Measurements from ENCODE around the gene PRPF39.

The PRPF39 gene

GRCh38 chr14:45057881-45058364 lies 26.0 kb upstream of the PRPF39 start:
- no peak for DNase-seq (ENCODE audit: low read depth)
- no peak for TF ChIP-seq POLR2A (IDR thresholded peaks at IDR 0.05; ENCODE audit: extremely low read depth, insufficient read length)
- TF ChIP-seq CTCF (IDR thresholded peaks at IDR 0.05; ENCODE audit: low read depth, low read length), result no peak
- TF ChIP-seq MYC (IDR thresholded peaks at IDR 0.05; ENCODE audit: low read depth, low read length), result no peak
- H3K4me3 ChIP-seq (ENCODE audit: low read depth, low read length), result no peak overlapping the region

GRCh38 chr14:45060551-45060950 lies 23.4 kb upstream of the PRPF39 start:
- no peak overlapping the region for H3K4me3 ChIP-seq (ENCODE audit: low read depth, low read length)
- TF ChIP-seq POLR2A (IDR thresholded peaks at IDR 0.05; ENCODE audit: extremely low read depth, insufficient read length) (no peak), MAX (IDR thresholded peaks at IDR 0.05; ENCODE audit: low read depth, low read length) (no peak), CTCF (IDR thresholded peaks at IDR 0.05; ENCODE audit: low read depth, low read length) (no peak), MYC (IDR thresholded peaks at IDR 0.05; ENCODE audit: low read depth, low read length) (no peak)
- no peak for DNase-seq (ENCODE audit: low read depth)

GRCh38 chr14:45065540-45065939 lies 18.4 kb upstream of the PRPF39 start:
- TF ChIP-seq POLR2A (IDR thresholded peaks at IDR 0.05; ENCODE audit: extremely low read depth, insufficient read length) (no peak), MYC (IDR thresholded peaks at IDR 0.05; ENCODE audit: low read depth, low read length) (no peak), MAX (IDR thresholded peaks at IDR 0.05; ENCODE audit: low read depth, low read length) (no peak), CTCF (IDR thresholded peaks at IDR 0.05; ENCODE audit: low read depth, low read length) (no peak)
- no peak for DNase-seq (ENCODE audit: low read depth)
- no peak overlapping the region for H3K4me3 ChIP-seq (ENCODE audit: low read depth, low read length)

GRCh38 chr14:45065956-45066355 lies 18.0 kb upstream of the PRPF39 start:
- DNase-seq (ENCODE audit: low read depth), result no peak
- no peak overlapping the region for H3K4me3 ChIP-seq (ENCODE audit: low read depth, low read length)
- TF ChIP-seq POLR2A (IDR thresholded peaks at IDR 0.05; ENCODE audit: extremely low read depth, insufficient read length), result no peak
- no peak for TF ChIP-seq MYC (IDR thresholded peaks at IDR 0.05; ENCODE audit: low read depth, low read length)

GRCh38 chr14:45066667-45067066 lies 17.2 kb upstream of the PRPF39 start:
- no peak for TF ChIP-seq CTCF (IDR thresholded peaks at IDR 0.05; ENCODE audit: low read depth, low read length)
- TF ChIP-seq MYC (IDR thresholded peaks at IDR 0.05; ENCODE audit: low read depth, low read length), result no peak
- TF ChIP-seq MAX (IDR thresholded peaks at IDR 0.05; ENCODE audit: low read depth, low read length), result no peak
- no peak for TF ChIP-seq POLR2A (IDR thresholded peaks at IDR 0.05; ENCODE audit: extremely low read depth, insufficient read length)
- H3K4me3 ChIP-seq (ENCODE audit: low read depth, low read length), result no peak overlapping the region
- DNase-seq (ENCODE audit: low read depth), result no peak

- no peak for TF ChIP-seq CTCF (IDR thresholded peaks at IDR 0.05; ENCODE audit: low read depth, low read length)
- no peak for TF ChIP-seq MYC (IDR thresholded peaks at IDR 0.05; ENCODE audit: low read depth, low read length)
- no peak for TF ChIP-seq POLR2A (IDR thresholded peaks at IDR 0.05; ENCODE audit: extremely low read depth, insufficient read length)
- TF ChIP-seq MAX (IDR thresholded peaks at IDR 0.05; ENCODE audit: low read depth, low read length), result no peak
Observed at GRCh38 chr14:45068396-45068795, 15.5 kb upstream of the PRPF39 start.

More at GRCh38 chr14:45068396-45068795, 15.5 kb upstream of the PRPF39 start:
- no peak for DNase-seq (ENCODE audit: low read depth)
- no peak overlapping the region for H3K4me3 ChIP-seq (ENCODE audit: low read depth, low read length)

All from NB4 (cell line).